Effector CD8-positive, alpha-beta T cell (primary cell): Measurements from ENCODE around the gene KRT10.
"Not testable (repeated sequence)": the region's sequence is repeated elsewhere in the genome, so short reads cannot be mapped to it uniquely, and the experiment has no call there.

Experiments
- DNase-seq: peaks from one replicate; lab custom pipeline; 2025; lab: John Stamatoyannopoulos, UW

Gene KRT10

GRCh38 chr17:40833882-40834281 lies 11.5 kb upstream of the KRT10 start:
- DNase-seq = no peak

GRCh38 chr17:40832840-40833239 lies 10.4 kb upstream of the KRT10 start:
- no peak for DNase-seq

- no peak for DNase-seq
Measured at GRCh38 chr17:40830085-40830776, 7.8 kb upstream of the KRT10 start.

- no peak for DNase-seq
Measured at GRCh38 chr17:40828454-40829044, 6.1 kb upstream of the KRT10 start.

GRCh38 chr17:40827746-40828453 lies 5.5 kb upstream of the KRT10 start:
- no peak for DNase-seq

- no peak for DNase-seq
Measured at GRCh38 chr17:40825599-40825998, 3.2 kb upstream of the KRT10 start.

GRCh38 chr17:40824015-40824832 lies 1.8 kb upstream of the KRT10 start:
- DNase-seq = no peak

- no peak for DNase-seq
Measured at GRCh38 chr17:40821536-40821935, 878 bp downstream of the KRT10 start.

GRCh38 chr17:40820228-40820838 lies 2.1 kb downstream of the KRT10 start:
- no peak for DNase-seq

- no peak for DNase-seq
Measured at GRCh38 chr17:40819528-40820125, 2.8 kb downstream of the KRT10 start.

GRCh38 chr17:40818733-40819527 lies 3.5 kb downstream of the KRT10 start:
- DNase-seq = peak; percentile 69

- no peak for DNase-seq
Measured at GRCh38 chr17:40818343-40818732, 4.1 kb downstream of the KRT10 start.

- no peak for DNase-seq
Measured at GRCh38 chr17:40817103-40817682, 5.2 kb downstream of the KRT10 start.

GRCh38 chr17:40816569-40816968 lies 5.8 kb downstream of the KRT10 start:
- no peak for DNase-seq

GRCh38 chr17:40815381-40815780 lies 7.0 kb downstream of the KRT10 start:
- DNase-seq = no peak

GRCh38 chr17:40814657-40815056 lies 7.8 kb downstream of the KRT10 start:
- DNase-seq = not testable (repeated sequence)

GRCh38 chr17:40813804-40814203 lies 8.6 kb downstream of the KRT10 start:
- DNase-seq = no peak

- no peak for DNase-seq
Measured at GRCh38 chr17:40812639-40813038, 9.8 kb downstream of the KRT10 start.

- no peak for DNase-seq
Measured at GRCh38 chr17:40810494-40810893, 11.9 kb downstream of the KRT10 start.

- no peak for DNase-seq
Measured at GRCh38 chr17:40809721-40810421, 12.5 kb downstream of the KRT10 start.
